Glomerular endothelial cell (primary cell): Measurements from ENCODE around the gene PIP5KL1. TPM values are rescaled to one million over a fixed set of nuclear protein-coding genes. Genes with fewer than 3 reads are reported as not detected.

ENCODE experiments used
- DNase-seq: peaks from one replicate; pipeline ENCODE4 v3.0.0-alpha.2; 2011; ENCODE audit warnings: low read depth, low spot score; ENCODE audit errors: extremely low read depth
- total RNA-seq: library from RNA; depleted of rRNA; stranded (reverse); fragments of >200 nt; gene quantifications from 2 replicates; pipeline ENCODE4 v1.2.3, GENCODE V29; 2015

Gene PIP5KL1
- total RNA-seq, result 3.0 and 3.9 TPM in 2 replicates

- DNase-seq, result no peak
Observed at GRCh38 chr9:127930231-127931091, at the start of gene PIP5KL1. PIP5KL1 (minus strand) TSS chr9:127930777; CDS start chr9:127930752, 25 bp downstream.

- DNase-seq, result no peak
Observed at GRCh38 chr9:127980060-127980705, 49.6 kb upstream of the PIP5KL1 start.

GRCh38 chr9:127979333-127980059 lies 48.9 kb upstream of the PIP5KL1 start:
- no peak for DNase-seq

GRCh38 chr9:127979015-127979332 lies 48.4 kb upstream of the PIP5KL1 start:
- DNase-seq, result no peak

- no peak for DNase-seq
Observed at GRCh38 chr9:127977884-127978647, 47.5 kb upstream of the PIP5KL1 start.

GRCh38 chr9:127977009-127977883 lies 46.7 kb upstream of the PIP5KL1 start:
- DNase-seq, result no peak

GRCh38 chr9:127976498-127976897 lies 45.9 kb upstream of the PIP5KL1 start:
- no peak for DNase-seq

GRCh38 chr9:127975376-127976315 lies 45.1 kb upstream of the PIP5KL1 start:
- DNase-seq, result no peak

- no peak for DNase-seq
Observed at GRCh38 chr9:127974769-127975261, 44.2 kb upstream of the PIP5KL1 start.

GRCh38 chr9:127974001-127974768 lies 43.6 kb upstream of the PIP5KL1 start:
- DNase-seq, result no peak

GRCh38 chr9:127973169-127974000 lies 42.8 kb upstream of the PIP5KL1 start:
- DNase-seq, result no peak

- no peak for DNase-seq
Observed at GRCh38 chr9:127972236-127972871, 41.8 kb upstream of the PIP5KL1 start.

GRCh38 chr9:127971357-127972235 lies 41.0 kb upstream of the PIP5KL1 start:
- DNase-seq, result no peak

GRCh38 chr9:127970401-127971313 lies 40.1 kb upstream of the PIP5KL1 start:
- DNase-seq, result no peak
